CD4-positive, alpha-beta T cell treated with Interleukin-10 for 1 hour (primary cell): ENCODE measurements around the gene CHCHD6.
A peak's percentile ranks its signal among the peaks of the same experiment; 100 is the strongest.

Experiments used
- DNase-seq: peaks from one replicate; pipeline ENCODE4 v3.0.0-alpha.2; 2020

The CHCHD6 gene

GRCh38 chr3:126963261-126964190 is 259.5 kb downstream of the CHCHD6 start:
- DNase-seq: no peak

GRCh38 chr3:126964261-126964660 is 260.2 kb downstream of the CHCHD6 start:
- DNase-seq: no peak

GRCh38 chr3:126964950-126965349 is 260.9 kb downstream of the CHCHD6 start:
- no peak for DNase-seq

- DNase-seq: no peak
Observed at GRCh38 chr3:126965526-126966080, 261.6 kb downstream of the CHCHD6 start.

GRCh38 chr3:126967386-126967785 is 263.3 kb downstream of the CHCHD6 start:
- no peak for DNase-seq

- DNase-seq: no peak
Observed at GRCh38 chr3:126968391-126969390, 264.7 kb downstream of the CHCHD6 start.

- no peak for DNase-seq
Observed at GRCh38 chr3:126969586-126969985, 265.5 kb downstream of the CHCHD6 start.

- DNase-seq: no peak
Observed at GRCh38 chr3:126970101-126970500, 266.1 kb downstream of the CHCHD6 start.

- DNase-seq: no peak
Observed at GRCh38 chr3:126970921-126971320, 266.9 kb downstream of the CHCHD6 start.

GRCh38 chr3:126971891-126972351 is 267.9 kb downstream of the CHCHD6 start:
- DNase-seq: no peak

- no peak for DNase-seq
Observed at GRCh38 chr3:126972866-126973265, 268.8 kb downstream of the CHCHD6 start.

GRCh38 chr3:126973814-126974213 is 269.8 kb downstream of the CHCHD6 start:
- DNase-seq: no peak

- DNase-seq: no peak
Observed at GRCh38 chr3:126974756-126975155, 270.7 kb downstream of the CHCHD6 start.

- no peak for DNase-seq
Observed at GRCh38 chr3:126976906-126977305, 272.9 kb downstream of the CHCHD6 start.

- no peak for DNase-seq
Observed at GRCh38 chr3:126977821-126978220, 273.8 kb downstream of the CHCHD6 start.

- no peak for DNase-seq
Observed at GRCh38 chr3:126978291-126978690, 274.3 kb downstream of the CHCHD6 start.

GRCh38 chr3:126979046-126979628 is 275.1 kb downstream of the CHCHD6 start:
- DNase-seq: no peak

GRCh38 chr3:126980266-126980811 is 276.3 kb downstream of the CHCHD6 start:
- DNase-seq: no peak

GRCh38 chr3:126982126-126982470 is 278.1 kb downstream of the CHCHD6 start:
- DNase-seq: peak; percentile 75

- peak; percentile 93 for DNase-seq
Observed at GRCh38 chr3:126982471-126983175, 278.6 kb downstream of the CHCHD6 start, which contains the start of gene PLXNA1. PLXNA1 (plus strand) TSS chr3:126983115; CDS start chr3:126988594, 5,479 bp downstream.

- DNase-seq: peak; percentile 12
Observed at GRCh38 chr3:126983276-126983652, 279.2 kb downstream of the CHCHD6 start.
